Measurements from ENCODE around the gene GPC5. TPM values are rescaled to one million over a fixed set of nuclear protein-coding genes. Genes with fewer than 3 reads are reported as not detected.

Gene GPC5
- total and polyA plus RNA-seq, 11 donors: 0.14 to 2.9 (median 0.84) TPM; not detected in 1

GRCh38 chr13:91539286-91540157 lies 141.1 kb downstream of the GPC5 start:
- ATAC-seq: no peak
- intact Hi-C loops (cut with DNase I): no loop called here

GRCh38 chr13:91540158-91540736 lies 141.8 kb downstream of the GPC5 start:
- H3K36me3 ChIP-seq: no peaks in the 10 kb centered on the region
- TF ChIP-seq CTCF (IDR thresholded peaks at IDR 0.05) (no peak), POLR2A (IDR thresholded peaks at IDR 0.05) (no peak)
- no peak overlapping the region for H3K27ac ChIP-seq
- no peak for DNase-seq
- no peaks in the 10 kb centered on the region for H3K27me3 ChIP-seq
- no peak for ATAC-seq
- no peaks in the 10 kb centered on the region for H3K9me3 ChIP-seq
- intact Hi-C loops (cut with DNase I): no loop called here
- H3K4me1 ChIP-seq: no peaks in the 10 kb centered on the region
- WGBS, 4 donors: 62 to 94% (median 79%) methylated on average over 1 of the region's 1 CpG
- H3K4me3 ChIP-seq: no peak overlapping the region

More at GRCh38 chr13:91539286-91540157, 141.1 kb downstream of the GPC5 start:
- H3K4me3 ChIP-seq: no peak overlapping the region
- no peak for DNase-seq
- no peak for TF ChIP-seq CTCF (IDR thresholded peaks at IDR 0.05)
- TF ChIP-seq POLR2A (IDR thresholded peaks at IDR 0.05): no peak
- no peaks in the 10 kb centered on the region for H3K4me1 ChIP-seq
- no peaks in the 10 kb centered on the region for H3K36me3 ChIP-seq
- H3K27ac ChIP-seq: no peak overlapping the region
- H3K9me3 ChIP-seq: no peaks in the 10 kb centered on the region
- H3K27me3 ChIP-seq: no peaks in the 10 kb centered on the region
- 69 to 76% (median 74%) methylated on average over 3 of the region's 3 CpGs for WGBS, 4 donors

GRCh38 chr13:91544723-91545122 lies 146.3 kb downstream of the GPC5 start:
- TF ChIP-seq POLR2A (IDR thresholded peaks at IDR 0.05) (no peak), CTCF (IDR thresholded peaks at IDR 0.05) (no peak)
- Histone ChIP-seq H3K4me1 (no peaks in the 10 kb centered on the region), H3K27me3 (no peaks in the 10 kb centered on the region), H3K9me3 (peaks cover 0 to 7% (median 0%) of the 10 kb centered on the region in 12 donors), H3K27ac (no peak overlapping the region), H3K36me3 (no peaks in the 10 kb centered on the region), H3K4me3 (no peak overlapping the region)
- ATAC-seq: no peak
- intact Hi-C loops (cut with DNase I): no loop called here
- DNase-seq: no peak
- 24 to 39% (median 26%) methylated on average over 3 of the region's 3 CpGs for WGBS, 4 donors

- TF ChIP-seq POLR2A (IDR thresholded peaks at IDR 0.05) (no peak), CTCF (IDR thresholded peaks at IDR 0.05) (no peak)
- intact Hi-C loops (cut with DNase I): no loop called here
Observed at GRCh38 chr13:91546900-91547299, 148.5 kb downstream of the GPC5 start.

More at GRCh38 chr13:91546900-91547299, 148.5 kb downstream of the GPC5 start:
- DNase-seq: no peak
- no peak for ATAC-seq
- H3K36me3 ChIP-seq: no peaks in the 10 kb centered on the region
- H3K27ac ChIP-seq: no peak overlapping the region
- no peaks in the 10 kb centered on the region for H3K27me3 ChIP-seq
- H3K4me1 ChIP-seq: no peaks in the 10 kb centered on the region
- 68 to 83% (median 78%) methylated on average over 2 of the region's 2 CpGs for WGBS, 4 donors
- peaks cover 0 to 15% (median 0%) of the 10 kb centered on the region in 12 donors for H3K9me3 ChIP-seq
- H3K4me3 ChIP-seq: no peak overlapping the region
